ENCODE data around the gene SETBP1. TPM values are rescaled to one million over a fixed set of nuclear protein-coding genes. Genes with fewer than 3 reads are reported as not detected.

SETBP1 gene
- total and polyA plus RNA-seq, 3 experiments from 2014 or later: 0.22 to 14.1 (median 13.9) TPM

- no peaks in the 10 kb centered on the region for H3K9me3 Mint-ChIP-seq
- no peak for DNase-seq
- H3K36me3 ChIP-seq (ENCODE audit: insufficient read depth, low read length): no peaks in the 10 kb centered on the region
- H3K27ac ChIP-seq (ENCODE audit: low read depth, low read length): no peak overlapping the region
- H3K4me3 ChIP-seq (ENCODE audit: low read length): no peak overlapping the region
- H3K4me1 ChIP-seq (ENCODE audit: insufficient read depth, low read length): no peaks in the 10 kb centered on the region
- H3K4me3 Mint-ChIP-seq: no peak overlapping the region
- no peaks in the 10 kb centered on the region for H3K4me1 Mint-ChIP-seq
- no peak overlapping the region for H3K27ac Mint-ChIP-seq
- POLR2A ChIA-PET: no interaction called here
- H3K9me3 ChIP-seq (ENCODE audit: low read length): no peaks in the 10 kb centered on the region
- peaks cover 17 to 43% of the 10 kb centered on the region in 2 donors for H3K27me3 Mint-ChIP-seq
- H3K36me3 Mint-ChIP-seq: no peaks in the 10 kb centered on the region
- H3K27me3 ChIP-seq (ENCODE audit: insufficient read depth, low read length, poor library complexity, severe bottlenecking): no peaks in the 10 kb centered on the region
- CTCF ChIA-PET: no interaction called here
These were observed 8.8 kb upstream of the SETBP1 start for GRCh38 chr18:44671914-44672313.

- POLR2A ChIA-PET: no interaction called here
- Histone ChIP-seq H3K27me3 (ENCODE audit: insufficient read depth, low read length, poor library complexity, severe bottlenecking) (no peaks in the 10 kb centered on the region), H3K9me3 (ENCODE audit: low read length) (no peaks in the 10 kb centered on the region)
These were observed 8.2 kb upstream of the SETBP1 start for GRCh38 chr18:44672506-44672905.

GRCh38 chr18:44673256-44673880 is 7.3 kb upstream of the SETBP1 start:
- no peak for DNase-seq
- Mint-ChIP-seq H3K4me3 (no peak overlapping the region), H3K27me3 (peaks cover 17 to 45% of the 10 kb centered on the region in 2 donors), H3K4me1 (peaks cover 0 to 4% (median 0%) of the 10 kb centered on the region in 3 donors), H3K36me3 (no peaks in the 10 kb centered on the region), H3K9me3 (no peaks in the 10 kb centered on the region), H3K27ac (no peak overlapping the region)
- no peaks in the 10 kb centered on the region for H3K4me1 ChIP-seq (ENCODE audit: insufficient read depth, low read length)
- H3K9me3 ChIP-seq (ENCODE audit: low read length): no peaks in the 10 kb centered on the region
- H3K4me3 ChIP-seq (ENCODE audit: low read length): no peak overlapping the region
- ChIA-PET POLR2A (no interaction called here), CTCF (no interaction called here)
- H3K27me3 ChIP-seq (ENCODE audit: insufficient read depth, low read length, poor library complexity, severe bottlenecking): no peaks in the 10 kb centered on the region
- H3K36me3 ChIP-seq (ENCODE audit: insufficient read depth, low read length): no peaks in the 10 kb centered on the region
- H3K27ac ChIP-seq (ENCODE audit: low read depth, low read length): no peak overlapping the region

More at GRCh38 chr18:44672506-44672905, 8.2 kb upstream of the SETBP1 start:
- no peak overlapping the region for H3K27ac Mint-ChIP-seq
- DNase-seq: no peak
- H3K36me3 ChIP-seq (ENCODE audit: insufficient read depth, low read length): no peaks in the 10 kb centered on the region
- no peak overlapping the region for H3K4me3 ChIP-seq (ENCODE audit: low read length)
- H3K27ac ChIP-seq (ENCODE audit: low read depth, low read length): no peak overlapping the region
- no peak overlapping the region for H3K4me3 Mint-ChIP-seq
- no peaks in the 10 kb centered on the region for H3K4me1 Mint-ChIP-seq
- no peaks in the 10 kb centered on the region for H3K9me3 Mint-ChIP-seq
- H3K4me1 ChIP-seq (ENCODE audit: insufficient read depth, low read length): no peaks in the 10 kb centered on the region
- CTCF ChIA-PET: no interaction called here
- H3K36me3 Mint-ChIP-seq: no peaks in the 10 kb centered on the region
- H3K27me3 Mint-ChIP-seq: peaks cover 17 to 45% of the 10 kb centered on the region in 2 donors

GRCh38 chr18:44677933-44678332 is 2.8 kb upstream of the SETBP1 start:
- Mint-ChIP-seq H3K4me1 (peaks cover 3 to 9% (median 8%) of the 10 kb centered on the region in 3 donors), H3K9me3 (no peaks in the 10 kb centered on the region), H3K36me3 (peaks cover 0 to 1% (median 0%) of the 10 kb centered on the region in 3 donors), H3K27me3 (peaks cover 5 to 28% of the 10 kb centered on the region in 2 donors), H3K4me3 (peak overlapping the region; percentile 39 to 89 (median 67)), H3K27ac (no peak overlapping the region)
- ChIA-PET POLR2A (no interaction called here), CTCF (no interaction called here)
- no peak for DNase-seq
- Histone ChIP-seq H3K4me1 (ENCODE audit: insufficient read depth, low read length) (peaks cover 4% of the 10 kb centered on the region), H3K4me3 (ENCODE audit: low read length) (no peak overlapping the region), H3K27me3 (ENCODE audit: insufficient read depth, low read length, poor library complexity, severe bottlenecking) (no peaks in the 10 kb centered on the region), H3K9me3 (ENCODE audit: low read length) (no peaks in the 10 kb centered on the region), H3K36me3 (ENCODE audit: insufficient read depth, low read length) (no peaks in the 10 kb centered on the region), H3K27ac (ENCODE audit: low read depth, low read length) (no peak overlapping the region)

GRCh38 chr18:44678725-44679055 is 2.0 kb upstream of the SETBP1 start:
- Histone ChIP-seq H3K27ac (ENCODE audit: low read depth, low read length) (no peak overlapping the region), H3K4me3 (ENCODE audit: low read length) (no peak overlapping the region), H3K4me1 (ENCODE audit: insufficient read depth, low read length) (peaks cover 4% of the 10 kb centered on the region), H3K9me3 (ENCODE audit: low read length) (no peaks in the 10 kb centered on the region), H3K36me3 (ENCODE audit: insufficient read depth, low read length) (no peaks in the 10 kb centered on the region), H3K27me3 (ENCODE audit: insufficient read depth, low read length, poor library complexity, severe bottlenecking) (no peaks in the 10 kb centered on the region)
- Mint-ChIP-seq H3K27ac (no peak overlapping the region), H3K36me3 (peaks cover 0 to 1% (median 0%) of the 10 kb centered on the region in 3 donors), H3K4me3 (peak overlapping the region; percentile 57 to 89 (median 79)), H3K9me3 (no peaks in the 10 kb centered on the region), H3K27me3 (peaks cover 5 to 22% of the 10 kb centered on the region in 2 donors), H3K4me1 (peaks cover 3 to 9% (median 8%) of the 10 kb centered on the region in 3 donors)
- POLR2A ChIA-PET: interaction anchor here (0.6 to 1.0 kb wide), 2 partner anchors 34 to 128 kb away, joined by 3 to 4 read pairs; no protein-coding TSS in a partner anchor
- DNase-seq: no peak
- CTCF ChIA-PET: interaction anchor here (0.6 to 1.2 kb wide), 13 partner anchors 10 to 534 kb away, joined by 3 to 6 read pairs (median 3); no protein-coding TSS in a partner anchor

- H3K4me3 ChIP-seq (ENCODE audit: low read length): peak overlapping the region; percentile 50
These were observed 1.4 kb upstream of the SETBP1 start for GRCh38 chr18:44679056-44679913.

GRCh38 chr18:44679914-44680272 is 795 bp upstream of the SETBP1 start:
- H3K27ac ChIP-seq (ENCODE audit: low read depth, low read length): no peak overlapping the region
- peaks cover 3 to 9% (median 8%) of the 10 kb centered on the region in 3 donors for H3K4me1 Mint-ChIP-seq
- POLR2A ChIA-PET: no interaction called here
- H3K27ac Mint-ChIP-seq: peak overlapping the region in 2 of 8 donors; percentile 66
- no peaks in the 10 kb centered on the region for H3K9me3 Mint-ChIP-seq
- H3K4me3 Mint-ChIP-seq: peak overlapping the region in 2 of 7 donors; percentile 82 to 89
- H3K27me3 Mint-ChIP-seq: peaks cover 4 to 16% of the 10 kb centered on the region in 2 donors
- peaks cover 4% of the 10 kb centered on the region for H3K4me1 ChIP-seq (ENCODE audit: insufficient read depth, low read length)
- peak in 4 of 5 donors; percentile 6 to 57 (median 9) for DNase-seq
- peaks cover 0 to 1% (median 0%) of the 10 kb centered on the region in 3 donors for H3K36me3 Mint-ChIP-seq
- H3K27me3 ChIP-seq (ENCODE audit: insufficient read depth, low read length, poor library complexity, severe bottlenecking): no peaks in the 10 kb centered on the region
- no peaks in the 10 kb centered on the region for H3K36me3 ChIP-seq (ENCODE audit: insufficient read depth, low read length)
- CTCF ChIA-PET: no interaction called here
- no peak overlapping the region for H3K4me3 ChIP-seq (ENCODE audit: low read length)
- no peaks in the 10 kb centered on the region for H3K9me3 ChIP-seq (ENCODE audit: low read length)

More at GRCh38 chr18:44679056-44679913, 1.4 kb upstream of the SETBP1 start:
- Histone ChIP-seq H3K4me1 (ENCODE audit: insufficient read depth, low read length) (peaks cover 4% of the 10 kb centered on the region), H3K27me3 (ENCODE audit: insufficient read depth, low read length, poor library complexity, severe bottlenecking) (no peaks in the 10 kb centered on the region), H3K36me3 (ENCODE audit: insufficient read depth, low read length) (no peaks in the 10 kb centered on the region), H3K9me3 (ENCODE audit: low read length) (no peaks in the 10 kb centered on the region), H3K27ac (ENCODE audit: low read depth, low read length) (peak overlapping the region; percentile 57)
- Mint-ChIP-seq H3K27ac (no peak overlapping the region), H3K9me3 (no peaks in the 10 kb centered on the region), H3K27me3 (peaks cover 5 to 16% of the 10 kb centered on the region in 2 donors), H3K4me3 (peak overlapping the region; percentile 57 to 89 (median 79)), H3K4me1 (peaks cover 3 to 9% (median 8%) of the 10 kb centered on the region in 3 donors), H3K36me3 (peaks cover 0 to 1% (median 0%) of the 10 kb centered on the region in 3 donors)
- ChIA-PET CTCF (interaction anchor here (0.6 to 1.2 kb wide), 13 partner anchors 10 to 533 kb away, joined by 3 to 6 read pairs (median 3); no protein-coding TSS in a partner anchor), POLR2A (interaction anchor here (0.6 to 1.0 kb wide), 2 partner anchors 33 to 127 kb away, joined by 3 to 4 read pairs; no protein-coding TSS in a partner anchor)
- DNase-seq: peak; percentile 8 to 79 (median 59)
